ENCODE data around the gene GPRC5A. TPM values are rescaled to one million over a fixed set of nuclear protein-coding genes. Genes with fewer than 3 reads are reported as not detected.
"Not testable (repeated sequence)": the region's sequence is repeated elsewhere in the genome, so short reads cannot be mapped to it uniquely, and the experiment has no call there.

GPRC5A gene
- total RNA-seq, 1 donor from 2014 or later = 26.8 TPM

- intact Hi-C loops (cut with DNase I) = no loop called here
- DNase-seq (ENCODE audit: extremely low spot score in 2 of 2) = no peak
- no peak for TF ChIP-seq POLR2A (IDR thresholded peaks at IDR 0.05)
- TF ChIP-seq CTCF (IDR thresholded peaks at IDR 0.05) = no peak
- TF ChIP-seq POLR2AphosphoS5 (IDR thresholded peaks at IDR 0.05; ENCODE audit: insufficient read depth in 1 of 2, low read depth in 1 of 2) = no peak
These were observed 19.0 kb upstream of the GPRC5A start for GRCh38 chr12:12872139-12872933.

GRCh38 chr12:12872934-12873275, 18.5 kb upstream of the GPRC5A start:
- no peaks in the 10 kb centered on the region for H3K36me3 ChIP-seq
- DNase-seq (ENCODE audit: extremely low spot score in 2 of 2) = no peak
- peaks cover 11% of the 10 kb centered on the region for H3K4me1 ChIP-seq
- no peak overlapping the region for H3K4me3 ChIP-seq
- no peak for TF ChIP-seq CTCF (IDR thresholded peaks at IDR 0.05)
- no peak for TF ChIP-seq POLR2A (IDR thresholded peaks at IDR 0.05)
- TF ChIP-seq POLR2AphosphoS5 (IDR thresholded peaks at IDR 0.05; ENCODE audit: insufficient read depth in 1 of 2, low read depth in 1 of 2) = no peak
- intact Hi-C loops (cut with DNase I) = no loop called here
- H3K27ac ChIP-seq = no peak overlapping the region
- no peaks in the 10 kb centered on the region for H3K9me3 ChIP-seq
- H3K27me3 ChIP-seq = no peaks in the 10 kb centered on the region

More at GRCh38 chr12:12872139-12872933, 19.0 kb upstream of the GPRC5A start:
- Histone ChIP-seq H3K36me3 (no peaks in the 10 kb centered on the region), H3K4me1 (peaks cover 11% of the 10 kb centered on the region), H3K9me3 (no peaks in the 10 kb centered on the region), H3K4me3 (no peak overlapping the region), H3K27me3 (no peaks in the 10 kb centered on the region), H3K27ac (no peak overlapping the region)

GRCh38 chr12:12874029-12874428, 17.3 kb upstream of the GPRC5A start:
- Histone ChIP-seq H3K36me3 (no peaks in the 10 kb centered on the region), H3K4me3 (no peak overlapping the region), H3K9me3 (no peaks in the 10 kb centered on the region), H3K4me1 (peaks cover 11% of the 10 kb centered on the region), H3K27ac (no peak overlapping the region), H3K27me3 (no peaks in the 10 kb centered on the region)
- DNase-seq (ENCODE audit: extremely low spot score in 2 of 2) = no peak
- intact Hi-C loops (cut with DNase I) = no loop called here
- no peak for TF ChIP-seq POLR2A (IDR thresholded peaks at IDR 0.05)
- no peak for TF ChIP-seq POLR2AphosphoS5 (IDR thresholded peaks at IDR 0.05; ENCODE audit: insufficient read depth in 1 of 2, low read depth in 1 of 2)
- no peak for TF ChIP-seq CTCF (IDR thresholded peaks at IDR 0.05)

- intact Hi-C loops (cut with DNase I); H3K4me3 ChIP-seq; H3K9me3 ChIP-seq; H3K27ac ChIP-seq; H3K36me3 ChIP-seq; H3K27me3 ChIP-seq; DNase-seq (ENCODE audit: extremely low spot score in 2 of 2): not testable (repeated sequence)
- H3K4me1 ChIP-seq = peaks cover 11% of the 10 kb centered on the region
These were observed 16.1 kb upstream of the GPRC5A start for GRCh38 chr12:12875301-12875700.

- Histone ChIP-seq H3K27ac (no peak overlapping the region), H3K4me1 (peaks cover 6% of the 10 kb centered on the region), H3K9me3 (no peaks in the 10 kb centered on the region), H3K4me3 (no peak overlapping the region), H3K36me3 (no peaks in the 10 kb centered on the region), H3K27me3 (no peaks in the 10 kb centered on the region)
- intact Hi-C loops (cut with DNase I) = no loop called here
- TF ChIP-seq CTCF (IDR thresholded peaks at IDR 0.05) (no peak), POLR2AphosphoS5 (IDR thresholded peaks at IDR 0.05; ENCODE audit: insufficient read depth in 1 of 2, low read depth in 1 of 2) (no peak), POLR2A (IDR thresholded peaks at IDR 0.05) (no peak)
- no peak for DNase-seq (ENCODE audit: extremely low spot score in 2 of 2)
These were observed 14.1 kb upstream of the GPRC5A start for GRCh38 chr12:12877153-12877768.
